CD4-positive, alpha-beta T cell treated with Interferon gamma for 1 hour (primary cell): ENCODE results near the gene KLHDC7B.
A peak's percentile ranks its signal among the peaks of the same experiment; 100 is the strongest.

Experiments
- DNase-seq: peaks from one replicate; pipeline ENCODE4 v3.0.0-alpha.2; 2020

KLHDC7B gene

GRCh38 chr22:50530877-50531545, 14.7 kb upstream of the KLHDC7B start:
- peak; percentile 91 for DNase-seq

- DNase-seq: peak; percentile 84
Measured at GRCh38 chr22:50531546-50531961, 14.1 kb upstream of the KLHDC7B start.

- peak; percentile 58 for DNase-seq
Measured at GRCh38 chr22:50531962-50532674, 13.6 kb upstream of the KLHDC7B start.

- no peak for DNase-seq
Measured at GRCh38 chr22:50532824-50533796, 12.6 kb upstream of the KLHDC7B start.

- DNase-seq: peak; percentile 60
Measured at GRCh38 chr22:50533856-50534711, 11.6 kb upstream of the KLHDC7B start.

GRCh38 chr22:50535113-50535512, 10.6 kb upstream of the KLHDC7B start:
- DNase-seq: no peak

GRCh38 chr22:50536226-50536625, 9.5 kb upstream of the KLHDC7B start:
- no peak for DNase-seq

- no peak for DNase-seq
Measured at GRCh38 chr22:50537765-50538164, 7.9 kb upstream of the KLHDC7B start.

GRCh38 chr22:50540381-50540780, 5.3 kb upstream of the KLHDC7B start:
- no peak for DNase-seq

GRCh38 chr22:50541667-50542026, 4.1 kb upstream of the KLHDC7B start:
- peak; percentile 79 for DNase-seq

GRCh38 chr22:50542416-50542927, 3.2 kb upstream of the KLHDC7B start:
- peak; percentile 69 for DNase-seq

GRCh38 chr22:50544078-50544745, 1.5 kb upstream of the KLHDC7B start:
- peak; percentile 88 for DNase-seq

GRCh38 chr22:50544746-50545253, 899 bp upstream of the KLHDC7B start:
- no peak for DNase-seq

GRCh38 chr22:50546326-50547262, 895 bp downstream of the KLHDC7B start:
- DNase-seq: no peak

- DNase-seq: no peak
Measured at GRCh38 chr22:50547263-50547985, 1.7 kb downstream of the KLHDC7B start.

GRCh38 chr22:50548040-50548920, 2.6 kb downstream of the KLHDC7B start:
- DNase-seq: peak; percentile 58

- no peak for DNase-seq
Measured at GRCh38 chr22:50548921-50549790, 3.5 kb downstream of the KLHDC7B start.
